NCI-H146 (cell line): ENCODE measurements around the gene SH3RF2.

Source experiments
- DNase-seq: peaks from one replicate; lab custom pipeline; 2025; lab: John Stamatoyannopoulos, UW

SH3RF2 gene

DNA sequence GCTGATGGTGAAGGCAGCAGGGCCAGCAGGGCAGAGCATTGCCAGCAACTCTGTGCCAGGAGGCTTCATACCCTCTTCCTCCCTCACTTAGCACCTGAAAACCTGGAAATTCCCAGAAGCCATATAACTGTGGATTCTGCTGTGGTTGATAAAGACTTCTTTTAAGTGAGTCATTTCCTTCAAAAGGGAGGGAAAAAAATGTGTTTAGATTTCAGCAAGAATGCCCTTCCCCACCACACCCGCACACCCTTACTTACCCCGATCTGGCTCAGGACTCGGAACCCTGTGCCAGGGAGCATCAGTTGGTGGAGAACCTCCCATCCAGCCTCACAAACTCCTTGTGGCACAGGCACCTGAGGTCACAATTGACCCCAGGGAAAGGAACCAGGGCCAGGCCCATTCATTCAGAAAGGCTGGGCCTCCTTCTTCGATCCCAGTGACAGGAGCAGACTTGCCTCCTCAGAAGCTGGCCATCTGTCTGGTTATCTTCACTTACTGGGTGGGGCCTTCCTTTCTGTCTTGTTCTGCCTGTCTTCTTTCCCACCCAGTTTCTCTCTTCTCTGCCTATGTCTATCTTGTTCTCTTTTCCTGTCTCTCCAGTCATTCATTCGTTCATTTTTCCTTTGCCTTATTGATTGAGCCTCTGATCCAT is 106.4 kb downstream of the SH3RF2 start:
- DNase-seq, result no peak

DNA sequence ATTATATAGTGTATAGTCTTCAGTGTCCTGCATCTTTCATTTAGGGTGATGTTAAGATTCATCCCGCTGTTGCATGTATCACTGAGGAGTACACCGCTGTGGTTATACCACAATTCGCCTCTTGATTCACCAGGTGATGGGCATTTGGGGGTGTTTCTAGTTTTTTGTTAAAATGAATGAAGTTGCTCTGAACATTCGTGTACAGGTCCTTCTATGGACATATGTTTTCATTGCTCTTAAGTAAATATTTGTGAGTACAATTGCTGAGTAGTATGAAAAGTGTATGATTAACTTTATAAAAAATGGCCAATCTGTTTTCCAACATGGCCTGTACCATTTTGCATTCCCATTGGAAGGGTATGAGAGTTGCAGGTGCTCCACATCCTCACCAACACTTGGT is 107.3 kb downstream of the SH3RF2 start:
- DNase-seq, result no peak

DNA sequence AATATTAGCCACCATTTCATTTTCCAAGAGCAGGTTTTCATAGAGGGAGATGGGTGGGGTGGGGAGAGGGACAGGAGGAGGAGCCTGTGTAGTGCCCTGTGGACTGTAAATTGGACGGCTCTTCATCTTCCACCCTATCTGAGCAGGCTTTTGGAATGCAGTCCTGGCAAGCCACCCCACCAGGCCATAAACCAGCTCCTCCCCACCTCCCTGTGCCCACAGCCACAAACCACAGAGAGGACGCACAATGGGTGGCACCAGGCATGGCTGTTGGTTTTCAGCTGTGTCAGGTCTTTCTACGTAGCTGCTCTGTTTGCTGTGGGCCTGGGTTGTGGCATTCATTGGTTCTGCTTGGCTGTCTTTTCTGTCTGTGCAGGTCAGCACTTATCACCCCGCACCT is 111.0 kb downstream of the SH3RF2 start:
- DNase-seq, result no peak

DNA sequence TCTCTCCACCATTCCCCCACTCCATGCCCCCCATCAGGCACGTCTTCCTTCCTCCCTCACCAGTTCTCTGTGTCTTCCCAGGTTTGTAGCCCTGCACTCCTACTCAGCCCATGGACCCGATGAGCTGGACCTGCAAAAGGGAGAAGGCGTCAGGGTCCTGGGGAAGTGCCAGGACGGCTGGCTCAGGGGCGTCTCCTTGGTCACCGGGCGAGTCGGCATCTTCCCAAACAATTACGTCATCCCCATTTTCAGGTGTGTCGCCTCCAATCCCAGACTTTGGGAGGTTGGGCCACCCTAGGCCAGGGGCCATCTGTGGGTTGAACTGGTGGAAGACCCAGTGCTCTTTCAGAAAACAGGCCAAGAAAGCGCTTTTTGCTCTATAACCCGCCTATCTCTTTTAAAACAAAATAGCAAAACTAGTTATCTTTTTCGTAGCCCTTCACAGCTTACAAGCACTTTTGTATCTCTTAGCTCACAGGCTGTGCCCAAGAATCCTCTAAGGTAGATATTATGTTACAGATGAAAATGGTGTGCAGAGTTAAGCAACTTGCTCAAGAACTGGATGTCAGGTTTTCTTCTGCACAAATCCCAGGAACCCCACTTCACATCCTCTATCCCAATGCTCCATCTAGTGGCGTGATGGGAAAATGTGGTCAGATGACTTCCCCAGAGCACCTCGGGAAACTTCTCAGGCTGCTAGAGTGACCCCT is 112.8 kb downstream of the SH3RF2 start:
- DNase-seq, result peak; percentile 15

DNA sequence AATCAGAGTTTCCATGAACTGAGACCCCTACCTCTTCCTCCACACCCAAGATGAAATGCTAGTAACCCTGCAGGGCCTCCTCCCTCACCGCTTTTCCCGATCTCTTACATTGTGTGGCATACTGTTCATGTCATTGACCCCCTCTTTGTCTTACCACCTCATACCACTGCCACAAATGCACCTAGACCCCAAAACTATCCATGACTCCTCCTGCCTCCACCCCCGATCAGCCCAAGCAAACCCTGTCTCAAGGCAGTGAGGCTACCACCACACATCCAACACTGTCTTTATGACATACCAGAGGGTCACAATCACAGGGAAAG is 113.3 kb downstream of the SH3RF2 start:
- no peak for DNase-seq

DNA sequence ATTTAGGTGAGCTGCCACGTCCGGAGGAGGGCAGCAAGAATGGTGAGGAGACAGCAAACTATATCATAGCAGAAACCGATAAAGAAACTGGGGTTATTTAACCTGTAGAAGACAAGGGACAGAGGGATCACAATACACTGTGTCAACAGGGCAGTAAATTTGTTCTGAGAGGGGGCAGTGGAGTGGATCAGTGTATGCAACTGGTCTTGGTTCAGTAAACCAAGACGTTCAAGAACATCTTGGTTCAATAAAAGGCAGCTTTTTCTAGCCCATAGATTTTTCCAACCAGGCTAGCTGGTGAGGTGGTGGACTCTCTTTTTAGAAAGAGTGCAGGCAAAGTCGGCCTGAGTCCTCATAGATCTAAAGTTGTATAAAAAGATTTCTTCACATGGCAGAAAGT is 113.7 kb downstream of the SH3RF2 start:
- no peak for DNase-seq

DNA sequence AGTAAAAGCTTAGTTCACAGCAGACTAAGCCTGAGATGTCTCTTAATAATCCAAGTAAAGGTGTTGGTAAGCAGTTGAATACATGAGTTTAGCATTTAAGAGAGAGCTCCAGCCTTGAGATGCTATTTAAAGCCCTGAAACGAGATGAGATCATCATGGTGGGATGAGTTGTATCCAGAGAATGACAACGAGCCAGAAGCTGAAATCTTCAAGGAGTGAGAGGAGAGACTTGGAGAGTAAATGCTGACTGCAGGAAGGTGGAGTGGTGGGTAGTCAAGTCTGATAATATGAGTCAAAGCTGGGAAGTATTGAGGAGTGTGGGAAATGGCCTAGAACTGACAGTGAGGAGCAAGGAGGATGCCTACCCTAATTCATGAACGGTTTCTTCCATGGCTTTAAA is 115.3 kb downstream of the SH3RF2 start:
- DNase-seq, result no peak

DNA sequence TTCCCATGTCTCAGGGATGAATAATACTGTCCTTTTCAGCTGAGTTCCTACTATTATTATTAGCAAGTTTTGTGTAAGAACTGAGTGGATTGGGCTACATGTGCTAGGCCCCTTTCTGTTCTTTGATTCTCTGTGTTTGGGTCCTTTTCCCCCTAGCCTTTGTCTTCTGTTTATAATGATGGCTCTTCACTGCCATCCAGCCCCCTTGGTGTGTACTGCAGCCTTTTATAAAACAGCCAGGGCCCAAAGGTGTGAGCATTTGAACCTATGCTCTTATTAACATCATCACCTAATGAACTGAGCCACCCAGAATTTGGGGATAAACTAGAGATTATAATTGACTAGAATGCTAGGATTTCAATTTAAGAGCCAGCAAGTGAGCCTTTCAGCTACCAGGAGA is 116.4 kb downstream of the SH3RF2 start:
- DNase-seq, result no peak

DNA sequence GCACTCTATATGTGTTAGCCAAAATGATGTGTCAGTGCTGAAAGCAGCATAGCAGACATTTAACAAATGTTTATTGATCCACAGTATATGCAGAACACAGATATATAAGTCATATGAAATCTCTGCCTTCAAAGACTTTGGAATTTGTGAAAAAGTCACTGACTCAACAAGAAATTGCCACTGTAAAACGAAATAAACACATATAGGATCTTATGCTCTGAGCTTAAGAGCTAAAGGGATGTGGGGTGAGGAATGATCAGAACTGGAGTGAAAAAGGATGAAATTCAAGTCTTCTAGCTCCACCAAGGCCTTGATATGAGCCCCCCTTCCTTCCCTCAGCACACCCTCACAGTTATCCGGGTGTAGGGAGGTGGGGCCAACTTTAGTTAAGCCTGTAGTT is 119.1 kb downstream of the SH3RF2 start:
- no peak for DNase-seq

DNA sequence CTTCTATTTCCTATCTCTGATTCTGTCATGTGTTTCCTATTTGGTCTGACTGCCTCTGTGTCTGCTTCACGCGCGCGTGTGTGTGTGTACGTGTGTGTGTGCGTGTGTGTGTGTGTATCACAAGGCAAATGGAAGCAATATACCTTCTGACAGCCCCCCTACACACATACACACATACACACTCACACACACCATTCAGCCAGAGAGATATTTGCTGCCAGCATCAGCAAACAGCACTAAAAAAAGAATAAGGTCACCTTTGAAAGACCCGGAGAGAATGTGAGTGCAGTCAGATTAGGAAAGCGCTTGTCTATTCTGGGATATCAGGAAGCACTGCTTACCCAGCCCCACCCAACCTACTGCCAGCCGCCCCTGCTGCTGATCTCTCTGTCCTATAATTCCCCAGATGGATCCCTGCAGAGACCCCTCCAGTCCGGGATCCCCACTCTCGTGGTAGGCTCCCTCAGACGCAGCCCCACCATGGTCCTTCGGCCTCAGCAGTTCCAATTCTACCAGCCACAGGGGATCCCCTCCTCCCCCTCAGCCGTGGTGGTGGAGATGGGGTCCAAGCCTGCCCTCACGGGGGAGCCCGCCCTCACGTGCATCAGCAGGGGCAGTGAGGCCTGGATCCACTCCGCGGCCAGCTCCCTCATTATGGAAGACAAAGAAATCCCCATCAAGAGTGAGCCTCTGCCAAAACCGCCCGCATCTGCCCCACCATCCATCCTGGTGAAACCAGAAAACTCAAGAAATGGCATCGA is 123.3 kb downstream of the SH3RF2 start:
- no peak for DNase-seq

DNA sequence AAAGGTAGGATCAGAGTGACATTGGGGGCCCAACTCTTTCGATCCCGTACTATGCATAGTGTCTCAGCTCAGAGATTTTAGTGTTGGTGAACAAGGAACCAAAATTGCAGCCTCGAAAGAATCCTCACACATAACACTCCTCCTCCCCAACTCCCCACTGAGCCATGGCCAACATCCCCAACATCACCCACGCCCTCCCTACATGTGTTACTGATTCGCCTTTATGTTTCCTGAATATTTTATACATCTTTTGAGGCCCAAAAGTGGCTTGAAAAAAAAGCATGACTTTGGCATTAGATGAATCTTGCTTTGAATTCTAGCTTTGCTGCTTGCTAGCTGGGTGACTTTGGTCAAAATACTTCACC is 123.8 kb downstream of the SH3RF2 start:
- no peak for DNase-seq

DNA sequence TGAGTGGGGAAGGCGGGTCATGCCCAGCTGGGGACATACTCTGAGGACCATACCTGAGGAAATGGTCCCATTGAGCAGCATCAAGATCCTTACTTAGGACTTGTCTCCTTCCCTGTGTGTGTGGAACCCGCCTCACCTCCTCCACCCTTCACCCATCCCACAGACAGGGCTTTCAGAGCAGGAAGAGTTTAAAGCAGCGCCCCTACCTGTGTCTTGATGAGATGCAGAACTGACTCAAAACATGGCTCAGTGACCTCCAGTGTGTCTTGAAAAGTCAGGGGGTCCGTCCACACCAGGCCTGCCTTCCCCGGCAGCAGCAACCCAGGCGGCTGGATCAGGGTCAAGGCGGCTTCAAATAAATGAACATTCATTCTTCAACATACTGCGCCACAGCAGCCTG is 130.6 kb downstream of the SH3RF2 start:
- DNase-seq, result no peak

DNA sequence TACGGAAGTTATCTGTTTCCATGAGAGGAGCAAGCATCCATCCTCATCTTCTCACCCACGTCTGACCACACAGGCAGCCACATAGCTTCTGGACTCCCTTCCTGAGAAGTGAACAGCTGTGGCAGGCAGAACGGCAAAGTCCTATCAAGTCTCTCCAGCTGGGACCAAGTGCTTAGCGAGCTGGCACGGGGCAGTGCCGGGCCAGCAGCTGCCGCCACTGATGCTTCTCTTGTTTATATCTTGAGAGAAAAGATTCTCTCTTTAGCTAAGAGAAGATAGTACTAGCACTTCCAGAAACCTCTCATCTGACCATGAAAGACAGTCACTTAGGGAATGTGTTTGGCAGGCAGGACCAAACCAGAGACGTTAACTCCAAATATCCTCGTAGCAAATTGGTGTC is 131.8 kb downstream of the SH3RF2 start:
- no peak for DNase-seq

DNA sequence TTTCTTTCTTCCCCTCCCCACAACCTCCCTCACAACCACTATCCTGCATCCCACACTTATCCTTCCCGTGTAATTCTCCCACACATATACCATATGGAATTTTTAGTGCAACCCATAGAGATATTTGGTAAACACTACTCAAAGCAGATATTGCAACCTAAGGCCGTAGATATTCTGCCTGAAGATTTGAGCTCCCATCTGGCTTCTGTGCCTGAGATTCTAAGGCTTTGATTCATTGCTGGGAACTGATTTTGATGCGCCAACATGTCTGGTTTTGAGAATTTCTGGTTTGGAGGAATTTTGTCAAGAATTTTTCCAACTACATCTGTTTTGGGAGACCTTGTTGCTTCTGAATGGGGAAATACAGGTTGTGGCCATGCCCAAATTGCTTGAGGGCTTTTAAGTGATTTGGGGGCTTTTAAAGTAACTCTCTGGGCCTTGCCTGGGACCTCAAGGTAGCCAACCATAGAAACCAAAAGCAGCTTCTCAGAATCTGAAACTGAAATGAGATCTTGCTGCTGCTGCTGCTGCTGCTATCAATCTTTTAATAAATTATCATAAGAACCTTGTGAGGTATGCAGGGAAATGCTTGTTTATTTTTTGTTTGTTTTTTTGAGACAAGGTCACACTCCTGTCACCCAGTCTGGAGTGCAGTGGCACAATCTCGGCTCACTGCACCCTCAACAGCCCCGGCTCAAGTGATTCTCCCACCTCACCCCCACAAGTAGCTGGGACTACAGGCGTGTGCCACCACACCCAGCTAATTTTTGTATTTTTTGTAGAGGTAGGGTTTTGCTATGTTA is 132.8 kb downstream of the SH3RF2 start:
- DNase-seq, result no peak

DNA sequence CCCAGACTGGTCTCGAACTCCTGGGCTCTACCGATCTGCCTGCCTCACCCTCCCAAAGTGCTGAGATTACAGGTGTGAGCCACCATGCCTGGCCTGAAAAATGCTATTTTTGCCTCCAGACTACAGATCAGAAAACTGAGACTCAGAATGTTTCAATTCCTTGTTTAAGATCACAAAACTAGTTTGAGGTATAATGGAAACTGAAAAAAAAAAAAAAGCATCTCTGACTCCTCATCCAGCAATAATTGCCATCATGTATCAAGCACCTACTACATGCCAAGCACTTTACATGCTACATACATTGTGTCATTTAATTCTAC is 133.4 kb downstream of the SH3RF2 start:
- DNase-seq, result no peak

DNA sequence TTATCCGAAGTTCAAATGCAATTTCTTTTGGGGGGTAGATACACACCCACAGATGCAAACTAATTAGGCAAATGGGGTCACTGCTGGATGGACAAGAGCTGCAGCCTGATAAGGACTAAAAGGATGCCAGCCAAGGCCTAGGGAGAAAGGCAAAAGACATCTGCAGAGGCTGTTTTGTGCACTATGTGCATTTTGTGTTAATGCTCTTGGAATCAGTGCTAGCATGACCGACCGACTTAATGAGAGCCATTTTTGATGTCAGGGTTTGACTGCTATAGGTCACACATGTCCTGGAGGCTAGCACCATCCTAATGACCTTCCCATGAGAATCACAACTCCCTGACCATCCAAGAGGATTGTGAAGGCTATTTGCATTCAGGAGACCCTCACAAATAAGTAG is 134.4 kb downstream of the SH3RF2 start:
- DNase-seq, result no peak

DNA sequence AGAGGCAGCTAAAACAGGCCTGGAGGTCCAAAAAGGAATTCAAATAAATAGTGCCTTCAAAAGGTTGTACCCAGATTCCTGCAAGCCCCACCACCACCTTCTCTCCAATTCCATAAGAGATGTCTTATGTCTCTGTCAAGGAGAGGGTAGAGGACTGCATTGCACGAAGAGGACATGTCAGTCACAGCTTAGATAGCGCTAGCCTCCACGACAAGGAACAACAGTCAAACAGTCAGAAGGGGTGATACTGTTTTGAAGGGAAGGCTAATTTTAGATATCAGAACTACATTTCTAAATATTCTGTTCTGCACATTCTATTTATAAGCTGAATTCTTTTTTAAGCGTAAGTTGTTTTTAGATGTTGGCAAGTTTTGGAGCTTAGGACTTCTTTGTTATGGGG is 134.8 kb downstream of the SH3RF2 start:
- no peak for DNase-seq

DNA sequence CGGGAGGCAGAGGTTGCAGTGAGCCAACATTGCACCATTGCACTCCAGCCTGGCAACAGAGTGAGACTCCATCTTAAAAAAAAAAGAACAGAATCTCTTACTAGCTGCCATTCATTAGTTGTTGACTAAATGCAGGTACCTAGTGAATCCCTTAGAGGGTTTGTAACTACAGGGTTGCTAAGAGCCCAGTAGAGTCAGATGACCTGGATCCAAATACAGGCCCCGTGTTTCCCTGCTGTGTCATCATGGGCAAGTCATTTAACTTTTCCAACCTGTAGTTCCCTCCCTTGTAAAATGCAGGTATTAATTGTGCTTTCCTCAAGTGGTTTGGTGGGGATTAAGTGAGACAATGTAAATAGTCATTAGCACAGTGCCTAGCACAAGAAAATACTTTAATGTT is 136.2 kb downstream of the SH3RF2 start:
- DNase-seq, result no peak

DNA sequence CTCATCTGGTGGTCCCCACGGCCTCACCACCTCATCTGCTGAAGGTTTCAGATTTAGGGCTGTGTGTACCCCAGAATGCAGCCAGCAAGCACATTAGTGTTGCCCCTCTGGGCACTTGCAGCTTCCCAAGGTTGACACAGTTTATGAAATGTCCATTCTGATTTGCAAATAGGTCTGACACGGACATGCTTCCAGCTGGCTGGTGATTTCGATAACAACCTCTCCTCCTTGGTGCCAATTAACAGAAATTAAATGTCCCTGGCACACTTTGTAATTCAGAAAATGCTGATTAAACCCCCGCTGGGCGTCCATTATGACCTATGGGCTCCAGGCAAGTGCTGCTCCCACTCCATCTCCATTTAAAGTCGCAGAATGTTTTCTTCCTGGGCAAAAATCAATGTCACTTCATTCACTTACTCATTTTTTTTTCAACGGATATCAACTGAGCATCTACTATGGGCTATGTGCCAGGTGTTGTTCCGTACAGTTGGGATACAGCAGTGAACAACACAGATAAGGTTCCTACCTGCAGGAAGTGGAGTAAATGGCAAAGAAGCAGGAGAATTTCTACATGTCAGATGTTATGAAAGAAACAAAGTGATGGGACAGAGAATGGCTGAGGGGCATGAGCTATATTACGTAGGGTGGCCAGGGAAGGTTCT is 137.0 kb downstream of the SH3RF2 start:
- DNase-seq, result peak; percentile 70

DNA sequence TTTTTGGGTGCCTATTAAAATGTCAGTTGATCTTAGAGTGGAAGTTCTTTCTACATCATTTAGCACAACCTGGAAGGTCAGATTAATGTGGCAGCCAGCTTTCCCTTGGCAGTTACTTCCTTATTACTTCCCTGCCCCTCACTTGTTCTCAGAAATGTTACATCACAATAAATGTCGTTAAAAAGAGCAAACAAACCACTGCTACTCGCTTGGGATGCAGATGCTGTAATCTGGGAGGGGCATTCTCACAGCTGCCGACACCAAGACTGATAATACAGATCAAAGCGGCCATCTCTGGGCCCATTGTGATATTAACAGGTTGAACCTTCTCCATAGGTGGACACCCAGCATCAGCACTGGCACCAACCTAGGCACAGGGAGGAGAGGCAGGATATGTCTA is 139.7 kb downstream of the SH3RF2 start:
- no peak for DNase-seq

DNA sequence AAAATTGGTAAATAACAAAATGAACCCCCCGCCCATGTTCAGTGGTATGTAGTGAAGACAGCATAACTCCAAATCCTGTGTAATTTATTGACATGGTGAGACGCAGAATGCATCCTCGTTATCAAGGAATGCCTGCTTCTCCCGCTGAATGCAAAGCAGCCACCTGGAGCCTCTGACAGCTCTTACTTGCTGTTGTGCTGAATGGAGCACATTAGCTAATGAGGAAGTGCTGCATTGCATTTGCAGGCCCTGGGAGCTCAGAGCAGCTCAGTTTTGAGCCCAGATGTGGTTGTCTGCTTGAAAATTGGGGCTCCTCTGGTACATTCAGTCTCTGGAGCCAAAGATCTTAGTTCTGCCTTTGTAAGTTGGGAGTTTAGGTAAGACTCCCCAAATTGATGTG is 140.1 kb downstream of the SH3RF2 start:
- DNase-seq, result no peak

DNA sequence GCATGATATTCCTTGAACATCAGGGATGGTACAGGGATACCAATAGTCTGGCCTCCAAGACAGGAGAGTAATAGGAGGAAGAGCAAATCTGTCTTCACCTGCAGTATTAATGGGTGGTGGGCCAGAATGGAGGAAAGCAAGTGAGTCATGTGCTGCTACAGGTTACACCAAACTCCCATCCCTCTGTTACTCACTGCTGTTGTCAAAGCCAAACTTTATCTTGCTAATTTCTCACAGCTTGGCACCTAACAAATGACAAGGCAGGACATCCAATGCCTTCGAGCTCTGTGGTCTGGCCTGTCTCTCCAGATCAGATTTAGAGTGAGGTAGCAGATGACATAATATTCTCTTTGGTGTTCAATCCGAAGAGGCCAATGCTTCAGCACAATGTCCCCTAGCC is 142.2 kb downstream of the SH3RF2 start:
- DNase-seq, result no peak
